H9 (cell line): ENCODE results near the gene MOXD1. TPM values are rescaled to one million over a fixed set of nuclear protein-coding genes. Genes with fewer than 3 reads are reported as not detected.

Source experiments
- DNase-seq: peaks from one replicate; pipeline ENCODE4 v3.0.0-alpha.2; 2017
- H2AFZ ChIP-seq: one replicate; pipeline ENCODE4 v1.6.1; 2013; ENCODE audit warnings: mild to moderate bottlenecking, low read length, control low read depth, moderate library complexity
- H2AK5ac ChIP-seq: 2 replicates; pipeline ENCODE4 v1.6.1; 2013; ENCODE audit warnings: low read length, control low read depth, mixed read lengths; ENCODE audit not compliant: insufficient read length
- H2BK120ac ChIP-seq: one replicate; pipeline ENCODE4 v1.6.1; 2013; ENCODE audit warnings: low read depth, mild to moderate bottlenecking, low read length, control low read depth, inconsistent platforms; ENCODE audit not compliant: poor library complexity, severe bottlenecking
- H2BK12ac ChIP-seq: 2 replicates; pipeline ENCODE4 v1.6.1; 2013; ENCODE audit warnings: low read length, control low read depth, mixed read lengths, low read depth; ENCODE audit not compliant: insufficient read length
- H2BK15ac ChIP-seq: 2 replicates; pipeline ENCODE4 v1.6.1; 2013; ENCODE audit warnings: low read depth, low read length, control low read depth
- H2BK20ac ChIP-seq: one replicate; pipeline ENCODE4 v1.6.1; 2013; ENCODE audit warnings: low read depth, mild to moderate bottlenecking, low read length, control low read depth, inconsistent platforms; ENCODE audit not compliant: poor library complexity, severe bottlenecking
- H2BK5ac ChIP-seq: 2 replicates; pipeline ENCODE4 v1.6.1; 2013; ENCODE audit warnings: low read length, control low read depth, mixed read lengths; ENCODE audit not compliant: insufficient read length
- H3K14ac ChIP-seq: 2 replicates; pipeline ENCODE4 v1.6.1; 2013; ENCODE audit warnings: low read length, control low read depth; ENCODE audit not compliant: insufficient read depth
- H3K18ac ChIP-seq: 2 replicates; pipeline ENCODE4 v1.6.1; 2013; ENCODE audit warnings: low read depth, mild to moderate bottlenecking, mixed read lengths, low read length, control low read depth; ENCODE audit not compliant: insufficient read length
- H3K23ac ChIP-seq: 2 replicates; pipeline ENCODE4 v1.6.1; 2013; ENCODE audit warnings: low read length, control low read depth, mixed read lengths, low read depth; ENCODE audit not compliant: insufficient read length
- H3K23me2 ChIP-seq: 2 replicates; pipeline ENCODE4 v1.6.1; 2013; ENCODE audit warnings: low read depth, mild to moderate bottlenecking, mixed read lengths, low read length, control low read depth; ENCODE audit not compliant: insufficient read length, poor library complexity, severe bottlenecking
- H3K27ac ChIP-seq: 2 replicates; pipeline ENCODE4 v1.5.1; 2013; ENCODE audit warnings: low read length, control low read depth, mixed read lengths, low read depth; ENCODE audit not compliant: insufficient read length
- H3K27me3 ChIP-seq: 2 replicates; pipeline ENCODE4 v1.6.1; 2013; ENCODE audit warnings: low read length, control low read depth, inconsistent platforms; ENCODE audit not compliant: insufficient read depth
- H3K4ac ChIP-seq: 2 replicates; pipeline ENCODE4 v1.6.1; 2013; ENCODE audit warnings: low read depth, mild to moderate bottlenecking, control low read depth, inconsistent platforms, low read length, moderate library complexity
- H3K4me1 ChIP-seq: 2 replicates; pipeline ENCODE4 v1.6.1; 2013; ENCODE audit warnings: low read length, control low read depth, inconsistent platforms; ENCODE audit not compliant: insufficient read depth
- H3K4me2 ChIP-seq: 2 replicates; pipeline ENCODE4 v1.6.1; 2013; ENCODE audit warnings: low read length, control low read depth, mixed read lengths; ENCODE audit not compliant: insufficient read length, insufficient read depth
- H3K56ac ChIP-seq: 2 replicates; pipeline ENCODE4 v1.6.1; 2013; ENCODE audit warnings: low read depth, mild to moderate bottlenecking, mixed read lengths, low read length, control low read depth; ENCODE audit not compliant: insufficient read length
- H3K79me1 ChIP-seq: 2 replicates; pipeline ENCODE4 v1.6.1; 2013; ENCODE audit warnings: low read depth, mild to moderate bottlenecking, moderate library complexity, low read length, control low read depth, inconsistent platforms; ENCODE audit not compliant: insufficient read depth, poor library complexity, severe bottlenecking
- H3K79me2 ChIP-seq: 2 replicates; pipeline ENCODE4 v1.6.1; 2013; ENCODE audit warnings: low read length, control low read depth, inconsistent platforms; ENCODE audit not compliant: insufficient read depth
- H3K9ac ChIP-seq: 2 replicates; pipeline ENCODE4 v1.6.1; 2013; ENCODE audit warnings: low read length, control low read depth, mixed read lengths; ENCODE audit not compliant: insufficient read length; ENCODE audit errors: extremely low read depth
- H3K9me3 ChIP-seq: one replicate; pipeline ENCODE4 v1.6.1; 2013; ENCODE audit warnings: low read depth, low read length, inconsistent platforms; ENCODE audit not compliant: control insufficient read depth
- H3T11ph ChIP-seq: one replicate; pipeline ENCODE4 v1.6.1; 2013; ENCODE audit warnings: mild to moderate bottlenecking, low read length, control low read depth, inconsistent platforms
- H4K20me1 ChIP-seq: one replicate; pipeline ENCODE4 v1.6.1; 2013; ENCODE audit not compliant: control insufficient read depth, insufficient read length, insufficient read depth
- H4K5ac ChIP-seq: 2 replicates; pipeline ENCODE4 v1.6.1; 2013; ENCODE audit warnings: low read depth, mild to moderate bottlenecking, mixed read lengths, low read length, control low read depth; ENCODE audit not compliant: insufficient read length
- H4K8ac ChIP-seq: replicated peaks from 2 replicates; pipeline ENCODE4 v1.6.1; 2013; ENCODE audit warnings: low read length, control low read depth, mixed read lengths, low read depth; ENCODE audit not compliant: insufficient read length
- H4K91ac ChIP-seq: 2 replicates; pipeline ENCODE4 v1.6.1; 2013; ENCODE audit warnings: low read depth, mild to moderate bottlenecking, moderate library complexity, mixed read lengths, low read length, control low read depth; ENCODE audit not compliant: insufficient read length
- H3K27ac Mint-ChIP-seq, 3 experiments: 2 replicates in 2 of 3; 3 replicates in 1 of 3; pipeline ENCODE4 v1.8.0; 2020 to 2021; ENCODE audit warnings: mixed read lengths in 3 of 3, mild to moderate bottlenecking in 1 of 3, moderate library complexity in 1 of 3
- H3K27me3 Mint-ChIP-seq: 2 replicates; pipeline ENCODE4 v1.8.0; 2021; ENCODE audit warnings: low read depth, mild to moderate bottlenecking, moderate library complexity, mixed read lengths
- H3K36me3 Mint-ChIP-seq, 3 experiments: 2 replicates in 2 of 3; 3 replicates in 1 of 3; pipeline ENCODE4 v1.8.0; 2020 to 2021; ENCODE audit warnings: low read depth in 3 of 3, mixed read lengths in 3 of 3; ENCODE audit not compliant: insufficient read depth in 1 of 3
- H3K4me1 Mint-ChIP-seq, 2 experiments: 2 replicates each; pipeline ENCODE4 v1.8.0; 2020; ENCODE audit warnings: mixed read lengths in 2 of 2
- H3K4me3 Mint-ChIP-seq, 2 experiments: 2 replicates in 1 of 2; 3 replicates in 1 of 2; pipeline ENCODE4 v1.8.0; 2020 to 2021; ENCODE audit warnings: mild to moderate bottlenecking in 2 of 2, mixed read lengths in 2 of 2, moderate library complexity in 1 of 2
- H3K9me3 Mint-ChIP-seq, 2 experiments: 2 replicates in 1 of 2; 3 replicates in 1 of 2; pipeline ENCODE4 v1.8.0; 2020; ENCODE audit warnings: mild to moderate bottlenecking in 2 of 2, mixed read lengths in 2 of 2, moderate library complexity in 1 of 2
- CTCF ChIP-seq: fragments of 200-600 bp; sonication (generic); conservative IDR thresholded peaks from 3 replicates; pipeline ENCODE4 v1.8.0; 2021; ENCODE audit warnings: antibody characterized with exemption, mild to moderate bottlenecking
- WGBS: extraction: QIAGEN DNeasy Blood & Tissue Kit; methylation state at CpG from one replicate; pipeline ENCODE4 v1.1.7; 2013; ENCODE audit warnings: missing lambda C conversion rate, low lambda C conversion rate, mixed read lengths; ENCODE audit not compliant: insufficient read length; ENCODE audit errors: extremely low coverage; 5-methylcytosine and 5-hydroxymethylcytosine counted together
- total RNA-seq: library from RNA; stranded (reverse); gene quantifications from 2 replicates; pipeline ENCODE4 v1.2.1, GENCODE V29; 2021

The MOXD1 gene
- total RNA-seq, 1 experiment from 2014 or later, result 2.3 TPM

GRCh38 chr6:132300323-132300949 lies 100.8 kb downstream of the MOXD1 start:
- Histone ChIP-seq H4K20me1 (no peaks in the 10 kb centered on the region), H3T11ph (no peak overlapping the region), H3K4ac (no peak overlapping the region), H2AFZ (no peak overlapping the region), H2AK5ac (no peak overlapping the region), H4K8ac (no peak overlapping the region), H3K56ac (no peak overlapping the region), H3K23ac (no peak overlapping the region), H2BK12ac (no peak overlapping the region), H2BK15ac (no peak overlapping the region), H3K23me2 (no peaks in the 10 kb centered on the region), H3K27ac (no peak overlapping the region), H3K9me3 (no peaks in the 10 kb centered on the region), H2BK120ac (no peak overlapping the region), H3K79me2 (no peaks in the 10 kb centered on the region), H4K91ac (no peak overlapping the region), H3K18ac (no peak overlapping the region), H4K5ac (no peak overlapping the region), H2BK5ac (no peak overlapping the region), H3K27me3 (no peaks in the 10 kb centered on the region), H3K9ac (no peak overlapping the region), H3K79me1 (no peaks in the 10 kb centered on the region), H3K14ac (no peak overlapping the region), H2BK20ac (no peak overlapping the region), H3K4me1 (no peaks in the 10 kb centered on the region), H3K4me2 (no peak overlapping the region)
- WGBS, result no CpG with 5 or more reads among the region's 4 CpGs
- no peak overlapping the region for H3K27ac Mint-ChIP-seq
- TF ChIP-seq CTCF, result peak; percentile 82
- no peaks in the 10 kb centered on the region for H3K4me1 Mint-ChIP-seq
- no peaks in the 10 kb centered on the region for H3K9me3 Mint-ChIP-seq
- H3K4me3 Mint-ChIP-seq, result no peak overlapping the region
- DNase-seq, result peak; percentile 43
- no peaks in the 10 kb centered on the region for H3K36me3 Mint-ChIP-seq
- H3K27me3 Mint-ChIP-seq, result no peaks in the 10 kb centered on the region; the same call in 1 of the 2 replicates
